ENCODE measurements around the gene ZNF492. TPM values are rescaled to one million over a fixed set of nuclear protein-coding genes. Genes with fewer than 3 reads are reported as not detected.
"Not testable (repeated sequence)": the region's sequence is repeated elsewhere in the genome, so short reads cannot be mapped to it uniquely, and the experiment has no call there.

ZNF492 gene
- polyA plus RNA-seq, 12 donors = 0.75 to 1.9 (median 1.2) TPM; not detected in 2

- DNase-seq = no peak
Observed at GRCh38 chr19:22616659-22617058, 17.5 kb upstream of the ZNF492 start.

GRCh38 chr19:22617181-22617580, 16.9 kb upstream of the ZNF492 start:
- DNase-seq = not testable (repeated sequence)

GRCh38 chr19:22617614-22618320, 16.4 kb upstream of the ZNF492 start:
- no peak for DNase-seq

- DNase-seq = no peak
Observed at GRCh38 chr19:22619371-22619770, 14.8 kb upstream of the ZNF492 start.

GRCh38 chr19:22619932-22620331, 14.2 kb upstream of the ZNF492 start:
- no peak for DNase-seq

- no peak for DNase-seq
Observed at GRCh38 chr19:22620401-22620800, 13.7 kb upstream of the ZNF492 start.

- no peak for DNase-seq
Observed at GRCh38 chr19:22620912-22621311, 13.2 kb upstream of the ZNF492 start.

GRCh38 chr19:22622020-22622419, 12.1 kb upstream of the ZNF492 start:
- no peak for DNase-seq

- DNase-seq = no peak
Observed at GRCh38 chr19:22622901-22623840, 11.0 kb upstream of the ZNF492 start.

GRCh38 chr19:22623841-22624221, 10.3 kb upstream of the ZNF492 start:
- no peak for DNase-seq

- no peak for DNase-seq
Observed at GRCh38 chr19:22625266-22626035, 8.7 kb upstream of the ZNF492 start.

- DNase-seq = no peak
Observed at GRCh38 chr19:22627526-22627925, 6.6 kb upstream of the ZNF492 start.

- DNase-seq = no peak
Observed at GRCh38 chr19:22628401-22628800, 5.7 kb upstream of the ZNF492 start.

- no peak for DNase-seq
Observed at GRCh38 chr19:22634450-22634827, 315 bp downstream of the ZNF492 start.

GRCh38 chr19:22685493-22685892, 51.4 kb downstream of the ZNF492 start:
- DNase-seq = not testable (repeated sequence)

- DNase-seq = not testable (repeated sequence)
Observed at GRCh38 chr19:22702661-22703060, 68.5 kb downstream of the ZNF492 start.

GRCh38 chr19:22703096-22703495, 69.0 kb downstream of the ZNF492 start:
- not testable (repeated sequence) for DNase-seq

- DNase-seq = no peak
Observed at GRCh38 chr19:22708983-22709382, 74.9 kb downstream of the ZNF492 start.
